GM19324 (cell line): ENCODE data around the gene DNAJA3.

Source experiments
- ATAC-seq: cut with Tn5 transposase; IDR thresholded peaks from one replicate; pipeline ENCODE4 v1.9.1; 2021; ENCODE audit warnings: mild to moderate bottlenecking, moderate library complexity; ENCODE audit not compliant: unreplicated experiment, low FRiP score

DNAJA3 gene

DNA sequence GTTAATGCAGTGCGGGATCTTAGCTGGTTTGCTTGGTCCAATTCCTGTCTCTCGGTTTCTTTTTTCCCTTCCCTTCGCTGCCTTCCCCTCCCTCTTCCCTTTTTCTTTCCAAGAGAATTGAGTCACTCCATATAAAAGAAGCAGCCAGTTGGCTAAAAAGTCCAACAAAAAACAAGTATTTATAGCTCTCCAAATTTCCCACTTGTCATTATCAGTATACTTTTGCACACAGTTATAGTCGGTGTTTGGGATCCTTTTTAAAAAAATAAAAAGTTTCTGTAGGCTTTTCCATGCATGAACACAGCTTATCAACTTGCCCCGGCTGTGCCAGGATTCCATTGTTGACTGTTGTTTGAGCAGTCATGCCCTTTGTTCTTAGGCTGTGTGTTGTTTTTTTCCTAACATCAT is 75.4 kb downstream of the DNAJA3 start:
- ATAC-seq = no peak

DNA sequence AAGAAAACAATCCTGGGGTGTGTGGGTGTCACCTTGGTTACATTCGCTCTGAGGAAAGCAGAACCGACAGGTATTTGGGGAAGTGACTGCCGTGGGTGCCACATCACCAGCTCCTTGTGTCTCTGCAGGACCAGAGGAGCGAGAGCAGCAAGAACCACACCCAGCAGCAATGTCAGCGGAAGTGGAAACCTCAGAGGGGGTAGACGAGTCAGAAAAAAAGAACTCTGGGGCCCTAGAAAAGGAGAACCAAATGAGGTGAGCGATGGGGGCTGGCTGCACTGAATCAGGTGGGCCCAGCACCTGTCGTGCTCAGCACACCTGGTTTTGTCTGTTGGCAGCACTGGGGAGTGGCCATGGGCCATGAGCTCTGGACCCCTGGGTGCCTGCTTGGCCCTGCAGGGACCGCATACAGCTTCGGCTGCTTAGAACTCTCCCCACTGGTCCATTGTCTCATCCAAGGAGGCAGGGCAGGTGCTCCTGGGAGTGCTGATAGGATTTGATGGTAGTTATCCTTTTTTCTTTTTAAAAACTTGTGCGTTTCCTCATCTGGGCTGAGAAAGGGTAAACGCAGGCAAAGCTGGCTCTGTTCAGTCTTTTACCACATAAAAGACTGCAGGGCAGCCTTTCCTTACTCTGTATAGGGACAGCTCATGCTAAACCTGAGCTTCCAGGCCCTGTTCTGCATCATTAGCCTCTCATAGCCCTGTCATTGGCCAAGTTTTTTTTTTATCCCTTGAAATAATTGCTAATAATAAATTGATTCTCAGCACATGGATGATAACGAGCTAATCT is 79.9 kb downstream of the DNAJA3 start:
- no peak for ATAC-seq
